Vagina (tissue), 2 donors: ENCODE results near the gene FIZ1. TPM values are rescaled to one million over a fixed set of nuclear protein-coding genes. Genes with fewer than 3 reads are reported as not detected.
A peak's percentile ranks its signal among the peaks of the same experiment; 100 is the strongest.

Experiments
- DNase-seq, 2 donors: peaks; one replicate each; pipeline ENCODE4 v3.0.0-alpha.2; 2017; ENCODE audit errors: extremely low spot score in 2 of 2
- H3K27ac ChIP-seq: fragments of 200-600 bp; sonication (generic); one replicate; pipeline ENCODE4 v1.5.1; 2019
- H3K27me3 ChIP-seq: fragments of 200-600 bp; sonication (generic); one replicate; pipeline ENCODE4 v1.5.1; 2019
- H3K36me3 ChIP-seq, 2 donors: fragments of 200-600 bp; sonication (generic); one replicate each; pipeline ENCODE4 v1.5.1; 2017 to 2019
- H3K4me1 ChIP-seq: fragments of 200-600 bp; sonication (generic); one replicate; pipeline ENCODE4 v1.5.1; 2019
- H3K4me3 ChIP-seq, 2 donors: fragments of 200-600 bp; sonication (generic); 1 replicate in 1 of 2; 2 replicates in 1 of 2; pipeline ENCODE4 v1.5.1; 2016 to 2019
- H3K9me3 ChIP-seq: fragments of 200-600 bp; sonication (generic); one replicate; pipeline ENCODE4 v1.5.1; 2019
- CTCF ChIP-seq, 3 experiments: fragments of 450-650 bp in 2 of 3; fragments of 200-600 bp in 1 of 3; sonication (generic) in 1 of 3; IDR thresholded peaks; one replicate each; pipeline ENCODE4 v1.5.1; 2017 to 2019; ENCODE audit warnings: antibody characterized with exemption in 3 of 3, mild to moderate bottlenecking in 2 of 3, moderate library complexity in 2 of 3
- POLR2A ChIP-seq, 2 donors: fragments of 450-650 bp; IDR thresholded peaks; one replicate each; pipeline ENCODE4 v1.6.1; 2017; ENCODE audit warnings: antibody characterized with exemption in 2 of 2, mild to moderate bottlenecking in 2 of 2, moderate library complexity in 2 of 2
- POLR2AphosphoS5 ChIP-seq, 2 donors: sonication (generic); formaldehyde crosslinking; IDR thresholded peaks; one replicate each; pipeline ENCODE4 v1.9.0; 2017; ENCODE audit warnings: antibody characterized with exemption in 2 of 2, mild to moderate bottlenecking in 2 of 2, low read depth in 1 of 2; ENCODE audit not compliant: insufficient read depth in 1 of 2
- intact Hi-C: fragments of 100-400 bp; cut with DNase I; formaldehyde crosslinking; loops from one replicate; pipeline ENCODE4 v1.15.1; 2023
- total RNA-seq: library from RNA; depleted of rRNA; stranded (reverse); fragments of >200 nt; gene quantifications from one replicate; pipeline ENCODE4 v1.2.3, GENCODE V29; 2016

FIZ1 gene
- total RNA-seq, 1 donor from 2014 or later: 5.4 TPM

GRCh38 chr19:55644842-55645511 is 45.7 kb upstream of the FIZ1 start:
- H3K27me3 ChIP-seq: no peaks in the 10 kb centered on the region
- no peak overlapping the region for H3K4me3 ChIP-seq
- no peak for DNase-seq
- H3K9me3 ChIP-seq: no peaks in the 10 kb centered on the region
- H3K4me1 ChIP-seq: peaks cover 66% of the 10 kb centered on the region
- intact Hi-C loops: no loop called here
- no peak overlapping the region for H3K27ac ChIP-seq
- no peak for TF ChIP-seq POLR2A (IDR thresholded peaks at IDR 0.05)
- H3K36me3 ChIP-seq: peaks cover 0 to 11% of the 10 kb centered on the region in 2 donors

GRCh38 chr19:55644191-55644833 is 45.0 kb upstream of the FIZ1 start:
- peak overlapping the region; percentile 57 to 83 for H3K4me3 ChIP-seq

GRCh38 chr19:55643887-55644176 is 44.5 kb upstream of the FIZ1 start:
- TF ChIP-seq POLR2A (IDR thresholded peaks at IDR 0.05) (no peak), CTCF (IDR thresholded peaks at IDR 0.05) (no peak), POLR2AphosphoS5 (IDR thresholded peaks at IDR 0.05; ENCODE audit: insufficient read depth in 1 of 2, low read depth in 1 of 2) (no peak)
- H3K4me3 ChIP-seq: peak overlapping the region; percentile 57 to 83
- H3K9me3 ChIP-seq: no peaks in the 10 kb centered on the region
- peak overlapping the region; percentile 97 for H3K27ac ChIP-seq
- no peak for DNase-seq
- peaks cover 69% of the 10 kb centered on the region for H3K4me1 ChIP-seq
- intact Hi-C loops: no loop called here
- peaks cover 0 to 11% of the 10 kb centered on the region in 2 donors for H3K36me3 ChIP-seq
- no peaks in the 10 kb centered on the region for H3K27me3 ChIP-seq

More at GRCh38 chr19:55644191-55644833, 45.0 kb upstream of the FIZ1 start:
- peaks cover 0 to 11% of the 10 kb centered on the region in 2 donors for H3K36me3 ChIP-seq
- H3K27me3 ChIP-seq: no peaks in the 10 kb centered on the region
- intact Hi-C loops: no loop called here
- H3K27ac ChIP-seq: peak overlapping the region; percentile 97
- no peaks in the 10 kb centered on the region for H3K9me3 ChIP-seq
- TF ChIP-seq POLR2AphosphoS5 (IDR thresholded peaks at IDR 0.05; ENCODE audit: insufficient read depth in 1 of 2, low read depth in 1 of 2): no peak
- no peak for TF ChIP-seq POLR2A (IDR thresholded peaks at IDR 0.05)
- TF ChIP-seq CTCF (IDR thresholded peaks at IDR 0.05): no peak
- no peak for DNase-seq
- H3K4me1 ChIP-seq: peaks cover 70% of the 10 kb centered on the region

DNA sequence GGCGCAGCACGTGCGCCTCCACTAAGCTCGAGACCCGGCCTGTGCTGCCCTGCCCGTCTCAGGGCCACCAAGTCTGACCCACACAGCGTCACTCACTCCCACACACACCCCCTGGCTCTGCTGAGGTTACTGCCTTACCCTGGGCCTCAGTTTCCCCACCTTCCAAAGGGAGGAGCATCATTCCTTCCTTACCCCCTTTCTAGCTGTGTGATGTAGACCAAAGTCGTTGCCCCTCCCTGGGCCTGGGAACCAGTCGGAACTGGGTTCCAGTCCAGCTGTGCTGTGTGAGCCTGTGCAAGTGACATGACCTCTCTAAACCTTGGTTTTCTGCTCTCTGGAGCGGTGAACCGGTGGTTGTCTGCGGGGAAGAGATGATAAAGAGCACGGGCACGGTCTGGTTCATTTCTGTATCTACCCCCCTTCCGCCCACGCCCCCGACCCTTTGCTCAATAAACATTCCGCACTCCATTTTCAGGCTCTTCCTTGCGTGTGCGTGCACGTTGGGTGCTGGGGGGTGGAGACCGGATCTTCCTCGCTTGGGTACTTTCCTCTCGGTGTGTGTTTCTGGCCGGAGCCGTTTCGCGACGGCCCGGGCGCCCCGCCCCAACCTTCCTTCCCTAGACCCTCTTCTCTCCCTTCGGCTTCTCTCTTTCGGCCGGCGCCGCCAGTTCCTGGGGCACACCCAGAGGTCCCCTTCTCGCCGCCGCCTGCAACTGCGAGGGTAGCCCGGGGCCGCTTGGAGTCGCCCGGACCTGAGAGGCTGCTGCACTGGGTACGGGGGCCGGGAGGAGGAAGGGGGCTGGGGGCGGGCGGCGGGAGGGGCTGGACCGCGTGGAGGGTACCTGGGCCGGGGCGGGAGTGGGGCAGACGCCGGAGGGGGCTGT is 43.9 kb upstream of the FIZ1 start, which contains the start of gene ZNF581:
Gene ZNF581, plus strand, starts transcription at position 647 of the 884 bp plus-strand sequence. CDS start 923 bp downstream, outside the sequence.
- peaks cover 63% of the 10 kb centered on the region for H3K4me1 ChIP-seq
- peak within 1 kb of the TSS; percentile 57 to 83 for H3K4me3 ChIP-seq
- H3K27me3 ChIP-seq: no peaks in the 10 kb centered on the region
- H3K9me3 ChIP-seq: no peaks in the 10 kb centered on the region
- peak within 1 kb of the TSS; percentile 97 for H3K27ac ChIP-seq
- TF ChIP-seq POLR2AphosphoS5 (IDR thresholded peaks at IDR 0.05; ENCODE audit: insufficient read depth in 1 of 2, low read depth in 1 of 2): peak; percentile 56 to 76
- TF ChIP-seq POLR2A (IDR thresholded peaks at IDR 0.05): no peak
- intact Hi-C loops: no loop called here
- DNase-seq: no peak
- H3K36me3 ChIP-seq: peaks cover 0 to 11% of the 10 kb centered on the region in 2 donors

DNA sequence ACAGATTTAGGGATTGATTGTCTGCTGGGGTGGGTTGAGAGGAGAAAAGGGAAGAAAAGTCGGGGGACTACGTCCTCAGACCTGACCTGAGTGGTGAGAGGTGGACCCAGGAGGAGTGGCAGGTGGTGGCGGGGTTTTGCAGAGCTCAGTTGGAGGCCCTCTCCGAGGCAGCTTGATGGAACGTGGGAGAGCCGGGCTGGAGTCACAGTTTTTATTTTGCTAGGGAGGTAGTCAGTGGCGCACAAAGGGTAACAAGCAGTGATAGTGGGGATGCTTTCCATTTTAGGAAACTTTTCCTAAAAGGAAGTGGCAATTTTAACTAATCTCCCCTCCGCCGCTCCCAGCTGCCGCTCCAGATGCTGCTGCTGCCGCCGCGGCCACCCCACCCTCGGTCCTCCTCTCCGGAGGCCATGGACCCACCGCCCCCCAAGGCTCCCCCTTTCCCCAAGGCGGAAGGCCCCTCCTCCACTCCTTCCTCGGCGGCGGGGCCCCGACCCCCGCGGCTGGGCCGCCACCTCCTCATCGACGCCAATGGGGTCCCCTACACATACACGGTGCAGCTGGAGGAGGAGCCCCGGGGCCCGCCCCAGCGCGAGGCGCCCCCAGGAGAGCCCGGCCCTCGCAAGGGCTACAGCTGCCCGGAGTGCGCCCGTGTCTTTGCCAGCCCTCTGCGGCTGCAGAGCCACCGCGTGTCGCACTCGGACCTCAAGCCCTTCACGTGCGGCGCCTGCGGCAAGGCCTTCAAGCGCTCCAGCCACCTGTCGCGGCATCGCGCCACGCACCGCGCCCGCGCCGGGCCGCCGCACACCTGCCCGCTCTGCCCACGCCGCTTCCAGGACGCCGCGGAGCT is 43.1 kb upstream of the FIZ1 start:
- Histone ChIP-seq H3K9me3 (no peaks in the 10 kb centered on the region), H3K4me3 (peak overlapping the region; percentile 57 to 83), H3K36me3 (peaks cover 0 to 11% of the 10 kb centered on the region in 2 donors), H3K4me1 (peaks cover 62% of the 10 kb centered on the region), H3K27ac (peak overlapping the region; percentile 97), H3K27me3 (no peaks in the 10 kb centered on the region)
- no peak for DNase-seq
- TF ChIP-seq POLR2A (IDR thresholded peaks at IDR 0.05) (no peak), CTCF (IDR thresholded peaks at IDR 0.05) (no peak), POLR2AphosphoS5 (IDR thresholded peaks at IDR 0.05; ENCODE audit: insufficient read depth in 1 of 2, low read depth in 1 of 2) (peak in 1 of 2 donors; percentile 21)
- intact Hi-C loops: no loop called here
